ENCODE results near the gene SLC27A4. TPM values are rescaled to one million over a fixed set of nuclear protein-coding genes. Genes with fewer than 3 reads are reported as not detected.

The SLC27A4 gene
- total and polyA plus RNA-seq, 2 of the 13 experiments (the other 11 are each of a cell fraction or from before 2014, with no cell fraction given): 10.6 to 18.8 TPM

GRCh38 chr9:128339761-128340690, at the start of gene SLC27A4 (continued):
- TF ChIP-seq ZNF770 (CRISPR knock-in tag; IDR thresholded peaks at IDR 0.05) (0 out of 2 replicates have a peak, but pooled peaks have one; percentile 8), GABPB1 (CRISPR knock-in tag; IDR thresholded peaks at IDR 0.05) (peak; percentile 65), SAFB2 (CRISPR knock-in tag; IDR thresholded peaks at IDR 0.05; ENCODE audit: borderline replicate concordance, low read depth) (no peak), USF2 (IDR thresholded peaks at IDR 0.05; ENCODE audit: low read depth, low read length) (no peak), USF2 (CRISPR knock-in tag; IDR thresholded peaks at IDR 0.05; ENCODE audit: borderline replicate concordance) (no peak), MIER3 (CRISPR knock-in tag; IDR thresholded peaks at IDR 0.05; ENCODE audit: borderline replicate concordance) (peak; percentile 48; the same call in 1 of the 2 replicates), ZNF230 (CRISPR knock-in tag; IDR thresholded peaks at IDR 0.05) (no peak), ZNF567 (CRISPR knock-in tag; IDR thresholded peaks at IDR 0.05; ENCODE audit: borderline replicate concordance) (no peak), PRDM15 (CRISPR knock-in tag; IDR thresholded peaks at IDR 0.05) (peak; percentile 90), ZNF543 (CRISPR knock-in tag; IDR thresholded peaks at IDR 0.05) (peak; percentile 62; the same call in 1 of the 2 replicates), ZNF460 (CRISPR knock-in tag; IDR thresholded peaks at IDR 0.05; ENCODE audit: borderline replicate concordance) (no peak; the same call in 1 of the 2 replicates), ZNF792 (CRISPR knock-in tag; IDR thresholded peaks at IDR 0.05) (0 out of 2 replicates have a peak, but pooled peaks have one; percentile 17), GMEB2 (CRISPR knock-in tag; IDR thresholded peaks at IDR 0.05; ENCODE audit: low read depth) (peak; percentile 73; the same call in 1 of the 2 replicates), CREB3 (CRISPR knock-in tag; IDR thresholded peaks at IDR 0.05) (no peak), RFX1 (IDR thresholded peaks at IDR 0.05) (no peak), ZNF652 (CRISPR knock-in tag; IDR thresholded peaks at IDR 0.05; ENCODE audit: borderline replicate concordance, low read depth) (no peak), ZFY (CRISPR knock-in tag; IDR thresholded peaks at IDR 0.05) (peak; percentile 83), CBFB (CRISPR knock-in tag; IDR thresholded peaks at IDR 0.05) (peak; percentile 19; the same call in 1 of the 2 replicates)
